Activated T-helper 2 cell treated with anti-CD3 and anti-CD28 coated beads, Interferon-gamma antibody, Interleukin-2, Interleukin-4, amounts not matched to agents 10 μg/mL and 5 μg/mL and 100 μg/mL, durations not matched to agents 14 hours and 24 hours and 36 hours (primary cell): Measurements from ENCODE around the gene SF3B5. TPM values are rescaled to one million over a fixed set of nuclear protein-coding genes. Genes with fewer than 3 reads are reported as not detected.
"Not testable (repeated sequence)": the region's sequence is repeated elsewhere in the genome, so short reads cannot be mapped to it uniquely, and the experiment has no call there.

Experiments
- DNase-seq: peaks from one replicate; pipeline ENCODE4 v3.0.0; 2021; ENCODE audit warnings: low spot score
- H3K27ac Mint-ChIP-seq: one replicate; pipeline ENCODE4 v1.8.0; 2021; ENCODE audit warnings: mixed read lengths
- H3K27me3 Mint-ChIP-seq: one replicate; pipeline ENCODE4 v1.8.0; 2021; ENCODE audit warnings: low read depth, mixed read lengths
- H3K36me3 Mint-ChIP-seq: one replicate; pipeline ENCODE4 v1.8.0; 2021; ENCODE audit warnings: low read depth, mixed read lengths
- H3K4me1 Mint-ChIP-seq: one replicate; pipeline ENCODE4 v1.8.0; 2021; ENCODE audit warnings: low read depth, mixed read lengths
- H3K4me3 Mint-ChIP-seq: one replicate; pipeline ENCODE4 v1.8.0; 2021; ENCODE audit warnings: low read depth, mild to moderate bottlenecking, moderate library complexity, mixed read lengths
- H3K9me3 Mint-ChIP-seq: one replicate; pipeline ENCODE4 v1.8.0; 2021; ENCODE audit warnings: mixed read lengths
- intact Hi-C: fragments of 100-400 bp; cut with micrococcal nuclease; formaldehyde crosslinking; loops from one replicate; pipeline ENCODE4 v1.15.1; 2023
- total RNA-seq: library from RNA; stranded (reverse); gene quantifications from 2 replicates; pipeline ENCODE4 v1.2.3, GENCODE V29; 2022

The SF3B5 gene
- total RNA-seq: 207 and 208 TPM in 2 replicates

- peak within 1 kb of the TSS; percentile 93 for H3K4me3 Mint-ChIP-seq
- DNase-seq: peak; percentile 97
- H3K27ac Mint-ChIP-seq: peak within 1 kb of the TSS; percentile 92
- intact Hi-C loops: loop anchor here (1.0 to 10.0 kb wide), 13 partner anchors 31 to 1951 kb away; partner anchors contain the start of genes ADAT2, LTV1, NMBR and PEX3
- H3K9me3 Mint-ChIP-seq: no peaks in the 10 kb centered on the region
- no peaks in the 10 kb centered on the region for H3K27me3 Mint-ChIP-seq
- peaks cover 13% of the 10 kb centered on the region for H3K36me3 Mint-ChIP-seq
- peaks cover 21% of the 10 kb centered on the region for H3K4me1 Mint-ChIP-seq
These were observed at the start of gene SF3B5 for GRCh38 chr6:144095134-144096002. Gene SF3B5 (minus strand): TSS chr6:144095573. CDS start chr6:144095497, 76 bp downstream.

- peaks cover 14% of the 10 kb centered on the region for H3K4me1 Mint-ChIP-seq
- intact Hi-C loops: loop anchor here (5.0 kb wide), 1 partner anchor 1983 kb away; no protein-coding TSS in a partner anchor
- no peaks in the 10 kb centered on the region for H3K9me3 Mint-ChIP-seq
- peaks cover 6% of the 10 kb centered on the region for H3K27me3 Mint-ChIP-seq
- no peak overlapping the region for H3K4me3 Mint-ChIP-seq
- H3K27ac Mint-ChIP-seq: no peak overlapping the region
- H3K36me3 Mint-ChIP-seq: no peaks in the 10 kb centered on the region
- no peak for DNase-seq
These were observed 49.6 kb upstream of the SF3B5 start for GRCh38 chr6:144144996-144145395.

- no peak overlapping the region for H3K27ac Mint-ChIP-seq
These were observed 48.5 kb upstream of the SF3B5 start for GRCh38 chr6:144143878-144144277.

GRCh38 chr6:144143106-144143505 is 47.7 kb upstream of the SF3B5 start:
- DNase-seq: no peak
- H3K9me3 Mint-ChIP-seq: no peaks in the 10 kb centered on the region
- peaks cover 6% of the 10 kb centered on the region for H3K27me3 Mint-ChIP-seq
- no peak overlapping the region for H3K27ac Mint-ChIP-seq
- H3K4me1 Mint-ChIP-seq: peaks cover 9% of the 10 kb centered on the region
- no peak overlapping the region for H3K4me3 Mint-ChIP-seq
- intact Hi-C loops: no loop called here
- H3K36me3 Mint-ChIP-seq: no peaks in the 10 kb centered on the region

More at GRCh38 chr6:144143878-144144277, 48.5 kb upstream of the SF3B5 start:
- intact Hi-C loops: no loop called here
- Mint-ChIP-seq H3K36me3 (no peaks in the 10 kb centered on the region), H3K27me3 (peaks cover 6% of the 10 kb centered on the region), H3K4me1 (peaks cover 10% of the 10 kb centered on the region), H3K9me3 (no peaks in the 10 kb centered on the region), H3K4me3 (no peak overlapping the region)
- DNase-seq: no peak

GRCh38 chr6:144141470-144141869 is 46.1 kb upstream of the SF3B5 start:
- H3K36me3 Mint-ChIP-seq: no peaks in the 10 kb centered on the region
- no peak overlapping the region for H3K4me3 Mint-ChIP-seq
- intact Hi-C loops: no loop called here
- no peak for DNase-seq
- no peak overlapping the region for H3K27ac Mint-ChIP-seq
- H3K27me3 Mint-ChIP-seq: peaks cover 12% of the 10 kb centered on the region
- peaks cover 2% of the 10 kb centered on the region for H3K4me1 Mint-ChIP-seq
- no peaks in the 10 kb centered on the region for H3K9me3 Mint-ChIP-seq

- intact Hi-C loops: no loop called here
- Mint-ChIP-seq H3K4me3 (no peak overlapping the region), H3K4me1 (peaks cover 2% of the 10 kb centered on the region), H3K27ac (no peak overlapping the region), H3K36me3 (no peaks in the 10 kb centered on the region), H3K27me3 (peaks cover 17% of the 10 kb centered on the region), H3K9me3 (no peaks in the 10 kb centered on the region)
- DNase-seq: no peak
These were observed 45.5 kb upstream of the SF3B5 start for GRCh38 chr6:144140867-144141266.

GRCh38 chr6:144139817-144140216 is 44.4 kb upstream of the SF3B5 start:
- Mint-ChIP-seq H3K27ac (no peak overlapping the region), H3K36me3 (no peaks in the 10 kb centered on the region), H3K4me1 (no peaks in the 10 kb centered on the region), H3K4me3 (no peak overlapping the region), H3K9me3 (no peaks in the 10 kb centered on the region), H3K27me3 (peaks cover 17% of the 10 kb centered on the region)
- no peak for DNase-seq
- intact Hi-C loops: no loop called here

- Mint-ChIP-seq H3K27ac (no peak overlapping the region), H3K36me3 (no peaks in the 10 kb centered on the region)
- intact Hi-C loops: no loop called here
These were observed 43.2 kb upstream of the SF3B5 start for GRCh38 chr6:144138542-144138941.

GRCh38 chr6:144134737-144135136 is 39.4 kb upstream of the SF3B5 start:
- Mint-ChIP-seq H3K36me3 (no peaks in the 10 kb centered on the region), H3K27me3 (peaks cover 12% of the 10 kb centered on the region), H3K27ac (no peak overlapping the region), H3K4me3 (no peak overlapping the region), H3K4me1 (peaks cover 21% of the 10 kb centered on the region), H3K9me3 (no peaks in the 10 kb centered on the region)
- intact Hi-C loops: no loop called here
- DNase-seq: no peak

More at GRCh38 chr6:144138542-144138941, 43.2 kb upstream of the SF3B5 start:
- DNase-seq: no peak
- Mint-ChIP-seq H3K9me3 (no peaks in the 10 kb centered on the region), H3K4me1 (no peaks in the 10 kb centered on the region), H3K27me3 (peaks cover 18% of the 10 kb centered on the region), H3K4me3 (no peak overlapping the region)

GRCh38 chr6:144134176-144134575 is 38.8 kb upstream of the SF3B5 start:
- Mint-ChIP-seq H3K27me3 (peaks cover 12% of the 10 kb centered on the region), H3K4me3 (no peak overlapping the region), H3K27ac (no peak overlapping the region), H3K4me1 (peaks cover 26% of the 10 kb centered on the region), H3K36me3 (no peaks in the 10 kb centered on the region), H3K9me3 (no peaks in the 10 kb centered on the region)
- intact Hi-C loops: no loop called here
- DNase-seq: no peak

GRCh38 chr6:144133225-144133821 is 38.0 kb upstream of the SF3B5 start:
- no peaks in the 10 kb centered on the region for H3K36me3 Mint-ChIP-seq
- no peaks in the 10 kb centered on the region for H3K9me3 Mint-ChIP-seq
- no peak overlapping the region for H3K27ac Mint-ChIP-seq
- H3K4me3 Mint-ChIP-seq: no peak overlapping the region
- peaks cover 29% of the 10 kb centered on the region for H3K4me1 Mint-ChIP-seq
- H3K27me3 Mint-ChIP-seq: peaks cover 12% of the 10 kb centered on the region
- DNase-seq: no peak
- intact Hi-C loops: no loop called here

- intact Hi-C loops, H3K4me3 Mint-ChIP-seq, H3K36me3 Mint-ChIP-seq, H3K9me3 Mint-ChIP-seq, DNase-seq: not testable (repeated sequence)
- peaks cover 29% of the 10 kb centered on the region for H3K4me1 Mint-ChIP-seq
- H3K27me3 Mint-ChIP-seq: peaks cover 11% of the 10 kb centered on the region
- peak overlapping the region; percentile 51 for H3K27ac Mint-ChIP-seq
These were observed 36.9 kb upstream of the SF3B5 start for GRCh38 chr6:144132167-144132690.
